ENCODE measurements around the gene PARP16.

PARP16 gene

GRCh38 chr15:65327651-65328393 lies 41.1 kb upstream of the PARP16 start:
- H3K36me3 Mint-ChIP-seq (ENCODE audit: low read depth): no peaks in the 10 kb centered on the region
- no peak for DNase-seq
- no peak overlapping the region for H3K27ac Mint-ChIP-seq
- no peaks in the 10 kb centered on the region for H3K4me1 Mint-ChIP-seq (ENCODE audit: low read depth)
- peaks cover 20% of the 10 kb centered on the region for H3K27me3 Mint-ChIP-seq
- H3K4me3 Mint-ChIP-seq: no peak overlapping the region
- H3K9me3 Mint-ChIP-seq: no peaks in the 10 kb centered on the region

- Mint-ChIP-seq H3K4me3 (no peak overlapping the region), H3K36me3 (ENCODE audit: low read depth) (no peaks in the 10 kb centered on the region), H3K9me3 (no peaks in the 10 kb centered on the region), H3K27ac (no peak overlapping the region), H3K27me3 (peaks cover 26% of the 10 kb centered on the region), H3K4me1 (ENCODE audit: low read depth) (no peaks in the 10 kb centered on the region)
- DNase-seq: no peak
These were observed 40.1 kb upstream of the PARP16 start for GRCh38 chr15:65326818-65327217.

- Mint-ChIP-seq H3K4me3 (no peak overlapping the region), H3K36me3 (ENCODE audit: low read depth) (no peaks in the 10 kb centered on the region), H3K9me3 (no peaks in the 10 kb centered on the region), H3K27me3 (peaks cover 30% of the 10 kb centered on the region), H3K4me1 (ENCODE audit: low read depth) (no peaks in the 10 kb centered on the region), H3K27ac (no peak overlapping the region)
- DNase-seq: no peak
These were observed 39.4 kb upstream of the PARP16 start for GRCh38 chr15:65326117-65326526.

GRCh38 chr15:65323071-65323511 lies 36.4 kb upstream of the PARP16 start:
- no peak for DNase-seq
- peaks cover 25% of the 10 kb centered on the region for H3K27me3 Mint-ChIP-seq
- H3K4me1 Mint-ChIP-seq (ENCODE audit: low read depth): no peaks in the 10 kb centered on the region
- no peak overlapping the region for H3K4me3 Mint-ChIP-seq
- H3K9me3 Mint-ChIP-seq: no peaks in the 10 kb centered on the region
- no peaks in the 10 kb centered on the region for H3K36me3 Mint-ChIP-seq (ENCODE audit: low read depth)
- H3K27ac Mint-ChIP-seq: no peak overlapping the region

GRCh38 chr15:65318870-65319356 lies 32.2 kb upstream of the PARP16 start:
- H3K27me3 Mint-ChIP-seq: peaks cover 18% of the 10 kb centered on the region
- no peaks in the 10 kb centered on the region for H3K36me3 Mint-ChIP-seq (ENCODE audit: low read depth)
- no peak overlapping the region for H3K27ac Mint-ChIP-seq
- no peak overlapping the region for H3K4me3 Mint-ChIP-seq
- DNase-seq: peak; percentile 84
- H3K4me1 Mint-ChIP-seq (ENCODE audit: low read depth): no peaks in the 10 kb centered on the region
- H3K9me3 Mint-ChIP-seq: no peaks in the 10 kb centered on the region

- DNase-seq: no peak
- peaks cover 7% of the 10 kb centered on the region for H3K27me3 Mint-ChIP-seq
- H3K27ac Mint-ChIP-seq: no peak overlapping the region
- H3K36me3 Mint-ChIP-seq (ENCODE audit: low read depth): no peaks in the 10 kb centered on the region
- H3K4me1 Mint-ChIP-seq (ENCODE audit: low read depth): no peaks in the 10 kb centered on the region
- no peak overlapping the region for H3K4me3 Mint-ChIP-seq
- no peaks in the 10 kb centered on the region for H3K9me3 Mint-ChIP-seq
These were observed 25.8 kb upstream of the PARP16 start for GRCh38 chr15:65312400-65312916.

GRCh38 chr15:65311760-65312159 lies 25.1 kb upstream of the PARP16 start:
- Mint-ChIP-seq H3K4me3 (no peak overlapping the region), H3K9me3 (no peaks in the 10 kb centered on the region), H3K36me3 (ENCODE audit: low read depth) (no peaks in the 10 kb centered on the region), H3K27ac (no peak overlapping the region), H3K27me3 (peaks cover 7% of the 10 kb centered on the region), H3K4me1 (ENCODE audit: low read depth) (peaks cover under 1% of the 10 kb centered on the region)
- DNase-seq: no peak

GRCh38 chr15:65310431-65311137 lies 23.9 kb upstream of the PARP16 start:
- H3K4me3 Mint-ChIP-seq: no peak overlapping the region
- no peaks in the 10 kb centered on the region for H3K36me3 Mint-ChIP-seq (ENCODE audit: low read depth)
- no peak for DNase-seq
- H3K9me3 Mint-ChIP-seq: no peaks in the 10 kb centered on the region
- no peak overlapping the region for H3K27ac Mint-ChIP-seq
- H3K27me3 Mint-ChIP-seq: peaks cover 7% of the 10 kb centered on the region
- peaks cover 10% of the 10 kb centered on the region for H3K4me1 Mint-ChIP-seq (ENCODE audit: low read depth)

- Mint-ChIP-seq H3K36me3 (ENCODE audit: low read depth) (no peaks in the 10 kb centered on the region), H3K27ac (no peak overlapping the region), H3K4me1 (ENCODE audit: low read depth) (peaks cover 14% of the 10 kb centered on the region), H3K27me3 (peaks cover 2% of the 10 kb centered on the region), H3K9me3 (no peaks in the 10 kb centered on the region), H3K4me3 (no peak overlapping the region)
- no peak for DNase-seq
These were observed 23.3 kb upstream of the PARP16 start for GRCh38 chr15:65309882-65310418.

- H3K4me3 Mint-ChIP-seq: no peak overlapping the region
- H3K27ac Mint-ChIP-seq: no peak overlapping the region
- peaks cover 27% of the 10 kb centered on the region for H3K4me1 Mint-ChIP-seq (ENCODE audit: low read depth)
- no peaks in the 10 kb centered on the region for H3K9me3 Mint-ChIP-seq
- H3K27me3 Mint-ChIP-seq: peaks cover 2% of the 10 kb centered on the region
- peaks cover 2% of the 10 kb centered on the region for H3K36me3 Mint-ChIP-seq (ENCODE audit: low read depth)
- no peak for DNase-seq
These were observed 21.3 kb upstream of the PARP16 start for GRCh38 chr15:65307978-65308377.

GRCh38 chr15:65306551-65306950 lies 19.9 kb upstream of the PARP16 start:
- no peak for DNase-seq
- Mint-ChIP-seq H3K4me3 (no peak overlapping the region), H3K4me1 (ENCODE audit: low read depth) (peaks cover 30% of the 10 kb centered on the region), H3K9me3 (no peaks in the 10 kb centered on the region), H3K27ac (peak overlapping the region; percentile 28), H3K36me3 (ENCODE audit: low read depth) (peaks cover 2% of the 10 kb centered on the region), H3K27me3 (no peaks in the 10 kb centered on the region)

- Mint-ChIP-seq H3K9me3 (no peaks in the 10 kb centered on the region), H3K36me3 (ENCODE audit: low read depth) (peaks cover 2% of the 10 kb centered on the region), H3K27me3 (no peaks in the 10 kb centered on the region), H3K4me1 (ENCODE audit: low read depth) (peaks cover 30% of the 10 kb centered on the region), H3K4me3 (no peak overlapping the region), H3K27ac (peak overlapping the region; percentile 28)
- no peak for DNase-seq
These were observed 19.1 kb upstream of the PARP16 start for GRCh38 chr15:65305776-65306175.

GRCh38 chr15:65305150-65305758 lies 18.6 kb upstream of the PARP16 start:
- Mint-ChIP-seq H3K27ac (peak overlapping the region; percentile 100), H3K27me3 (no peaks in the 10 kb centered on the region), H3K36me3 (ENCODE audit: low read depth) (peaks cover 2% of the 10 kb centered on the region)

GRCh38 chr15:65304381-65305149 lies 17.9 kb upstream of the PARP16 start, which contains the start of gene RNU5B-1:
Gene RNU5B-1, plus strand, starts transcription at chr15:65304677.
- Mint-ChIP-seq H3K27ac (peak within 1 kb of the TSS; percentile 100), H3K9me3 (no peaks in the 10 kb centered on the region), H3K36me3 (ENCODE audit: low read depth) (peaks cover 2% of the 10 kb centered on the region), H3K4me1 (ENCODE audit: low read depth) (peaks cover 42% of the 10 kb centered on the region), H3K4me3 (peak within 1 kb of the TSS; percentile 88), H3K27me3 (no peaks in the 10 kb centered on the region)
- peak; percentile 87 for DNase-seq

More at GRCh38 chr15:65305150-65305758, 18.6 kb upstream of the PARP16 start:
- Mint-ChIP-seq H3K9me3 (no peaks in the 10 kb centered on the region), H3K4me1 (ENCODE audit: low read depth) (peaks cover 35% of the 10 kb centered on the region), H3K4me3 (peak overlapping the region; percentile 88)
- peak; percentile 44 for DNase-seq
